Lung (tissue), 12 donors: ENCODE measurements around the gene RRM2. TPM values are rescaled to one million over a fixed set of nuclear protein-coding genes. Genes with fewer than 3 reads are reported as not detected.

Experiments
- ATAC-seq: fragments of 200-7000 bp; cut with Tn5 transposase; one replicate; pipeline ENCODE4 v1.9.1; 2020; ENCODE audit warnings: moderate number of reproducible peaks; ENCODE audit not compliant: insufficient read depth, low FRiP score
- DNase-seq, 3 donors: peaks; one replicate each; pipeline ENCODE4 v3.0.0-alpha.2; 2013 to 2017
- H3K27ac ChIP-seq, 2 donors: one replicate each; pipeline ENCODE4 v1.5.1; 2013; ENCODE audit warnings: mild to moderate bottlenecking in 2 of 2, moderate library complexity in 2 of 2, control low read depth in 1 of 2, inconsistent platforms in 1 of 2, low read depth in 1 of 2, low read length in 1 of 2
- H3K27me3 ChIP-seq, 3 donors: one replicate each; pipeline ENCODE4 v1.5.1; 2013; ENCODE audit warnings: low read length in 2 of 3; ENCODE audit not compliant: control insufficient read depth in 3 of 3, insufficient read depth in 3 of 3
- H3K36me3 ChIP-seq, 4 donors: one replicate each; pipeline ENCODE4 v1.5.1; 2013; ENCODE audit warnings: low read length in 4 of 4, mild to moderate bottlenecking in 1 of 4, moderate library complexity in 1 of 4; ENCODE audit not compliant: control insufficient read depth in 4 of 4, insufficient read depth in 4 of 4
- H3K4me1 ChIP-seq, 5 donors: one replicate each; pipeline ENCODE4 v1.5.1; 2013; ENCODE audit warnings: low read length in 5 of 5, mild to moderate bottlenecking in 2 of 5, moderate library complexity in 1 of 5; ENCODE audit not compliant: control insufficient read depth in 5 of 5, insufficient read depth in 5 of 5
- H3K4me3 ChIP-seq: one replicate; pipeline ENCODE4 v1.5.1; 2013; ENCODE audit warnings: mild to moderate bottlenecking, control low read depth, moderate library complexity
- H3K9ac ChIP-seq, 2 donors: one replicate each; pipeline ENCODE4 v1.5.1; 2013; ENCODE audit warnings: low read length in 2 of 2, control low read depth in 1 of 2; ENCODE audit not compliant: insufficient read depth in 1 of 2
- H3K9me3 ChIP-seq, 4 donors: one replicate each; pipeline ENCODE4 v1.5.1; 2013; ENCODE audit warnings: low read length in 3 of 4, mild to moderate bottlenecking in 1 of 4, moderate library complexity in 1 of 4; ENCODE audit not compliant: control insufficient read depth in 4 of 4, insufficient read depth in 3 of 4
- CTCF ChIP-seq: IDR thresholded peaks from 2 replicates; pipeline ENCODE4 v1.5.1; 2012; ENCODE audit warnings: mild to moderate bottlenecking; ENCODE audit errors: control extremely low read depth, extremely low read depth
- WGBS, 2 donors: extraction: QIAGEN DNeasy Blood & Tissue Kit; methylation state at CpG; one replicate each; pipeline ENCODE4 v1.1.7; 2013; 5-methylcytosine and 5-hydroxymethylcytosine counted together
- polyA plus RNA-seq, 2 donors: library from polyadenylated mRNA; stranded (reverse); fragments of 200-250 nt; gene quantifications; one replicate each; pipeline ENCODE4 v1.2.1, GENCODE V29; 2013
- total RNA-seq, 2 donors: library from RNA; depleted of rRNA in 1 of 2; stranded (reverse); fragments of >200 nt in 1 of 2; gene quantifications; one replicate each; pipeline ENCODE4 v1.2.1, GENCODE V29; 2014 to 2021
- donor health status: control.
- donor health status: control.
- donor health status: Bipolar disorder and iron deficiency.
- donor health status: healthy.
- donor health status: DM: yes; HTN: yes; CAD: no.

The RRM2 gene
- total and polyA plus RNA-seq, 4 donors: 4.8 to 15.6 (median 5.7) TPM

DNA sequence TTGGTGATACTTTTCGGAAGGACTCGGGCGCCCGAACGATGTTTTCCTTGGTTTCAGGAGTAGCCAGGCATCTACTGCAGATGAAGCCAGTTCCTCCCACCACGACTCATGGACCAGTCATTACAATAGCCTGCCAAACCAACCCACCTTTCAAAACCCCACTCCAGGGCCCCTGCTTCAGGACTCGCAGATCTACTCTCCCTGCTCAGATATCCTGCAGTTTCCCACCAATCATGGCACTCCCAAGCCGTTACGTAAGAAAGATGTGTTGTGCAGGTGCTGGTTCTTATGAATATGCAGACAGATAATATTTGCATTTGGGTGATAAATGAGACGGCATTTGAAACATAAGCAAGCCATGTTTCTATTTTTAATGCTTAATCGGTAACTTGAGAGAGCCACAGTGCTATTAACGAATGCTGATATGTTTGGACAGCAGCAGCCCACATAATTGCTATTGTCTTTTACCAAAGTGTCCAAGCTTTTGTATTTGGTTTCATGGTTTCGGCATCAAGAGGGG is 38.8 kb upstream of the RRM2 start:
- Histone ChIP-seq H3K27ac (no peak overlapping the region), H3K4me1 (peaks cover 0 to 14% (median 6%) of the 10 kb centered on the region in 5 donors), H3K4me3 (no peak overlapping the region), H3K9me3 (no peaks in the 10 kb centered on the region), H3K27me3 (peaks cover 0 to 23% (median 16%) of the 10 kb centered on the region in 3 donors), H3K36me3 (no peaks in the 10 kb centered on the region), H3K9ac (no peak overlapping the region)
- TF ChIP-seq CTCF: no peak
- DNase-seq (no peak), ATAC-seq (no peak)
- 71 to 75% methylated on average over 13 of the region's 13 CpGs for WGBS, 2 donors

DNA sequence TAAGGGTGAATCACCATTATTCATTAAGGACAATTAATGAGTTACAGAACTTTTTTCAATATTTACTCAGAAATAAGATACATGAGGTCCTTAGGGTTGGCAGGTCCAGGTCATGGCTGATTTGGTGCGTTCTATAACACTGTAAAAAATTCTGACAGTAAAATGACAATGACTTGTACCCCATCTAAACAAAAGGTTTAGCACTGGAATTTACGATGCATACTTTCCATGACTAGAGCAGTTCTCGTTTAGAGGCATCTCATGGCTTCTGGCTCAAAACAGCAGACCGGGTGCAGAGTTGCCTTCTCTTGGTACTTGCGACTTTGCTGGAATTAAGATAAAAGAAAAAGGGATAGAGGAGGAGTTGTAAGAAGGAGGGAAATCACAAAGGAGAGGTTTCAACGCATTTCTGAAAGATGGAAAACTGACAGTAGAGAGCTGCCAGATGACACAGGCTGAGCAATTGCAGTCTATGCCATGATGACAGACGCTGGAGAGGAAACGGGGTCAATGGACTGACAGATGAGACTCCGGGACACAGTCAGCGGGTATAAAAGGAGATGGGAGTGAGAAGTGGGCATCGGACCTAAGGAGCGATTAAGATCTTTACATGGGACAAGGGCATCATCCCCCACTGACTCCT is 38.2 kb upstream of the RRM2 start:
- no peak for TF ChIP-seq CTCF
- Histone ChIP-seq H3K27me3 (peaks cover 0 to 23% (median 19%) of the 10 kb centered on the region in 3 donors), H3K27ac (no peak overlapping the region), H3K4me1 (peaks cover 0 to 14% (median 4%) of the 10 kb centered on the region in 5 donors), H3K9ac (no peak overlapping the region), H3K4me3 (no peak overlapping the region), H3K36me3 (no peaks in the 10 kb centered on the region), H3K9me3 (peaks cover 0 to 1% (median 0%) of the 10 kb centered on the region in 4 donors)
- DNase-seq (no peak), ATAC-seq (no peak)
- WGBS, 2 donors: 77 to 80% methylated on average over 12 of the region's 12 CpGs

DNA sequence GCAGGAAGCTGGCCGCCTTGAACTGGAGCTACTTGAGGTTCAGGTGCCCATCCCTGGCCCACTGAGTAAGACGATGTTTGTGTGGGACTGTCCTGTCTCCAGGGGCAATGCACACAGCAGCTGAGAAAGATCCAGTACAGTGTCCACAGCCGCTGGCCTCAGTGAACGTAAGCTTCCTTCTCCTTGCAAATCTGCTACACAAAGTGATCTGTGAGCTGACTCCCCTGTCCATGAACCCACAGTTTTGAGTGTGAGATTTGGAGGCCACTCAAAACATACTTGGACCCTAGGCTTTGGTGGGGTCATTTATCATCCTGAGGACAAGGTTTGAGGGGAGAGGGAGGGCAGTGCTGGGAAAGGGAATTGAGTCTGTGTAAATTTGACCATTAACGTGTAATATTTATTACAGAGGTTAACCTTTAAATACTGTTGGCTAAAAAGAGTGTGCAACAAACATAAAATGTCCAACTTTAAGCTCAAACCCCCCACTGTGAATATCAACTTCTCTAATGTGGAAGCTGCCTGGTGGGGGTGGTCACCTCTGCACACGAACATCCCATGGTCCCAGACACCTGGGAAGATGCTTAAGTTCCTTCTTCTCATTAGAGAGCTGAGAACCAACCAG is 37.4 kb upstream of the RRM2 start:
- no peaks in the 10 kb centered on the region for H3K36me3 ChIP-seq
- WGBS, 2 donors: 75 to 77% methylated on average over 6 of the region's 6 CpGs
- H3K4me3 ChIP-seq: no peak overlapping the region
- peaks cover 0 to 32% (median 25%) of the 10 kb centered on the region in 3 donors for H3K27me3 ChIP-seq
- no peak overlapping the region for H3K27ac ChIP-seq
- DNase-seq: no peak
- no peak for ATAC-seq
- peaks cover 0 to 2% (median 0%) of the 10 kb centered on the region in 4 donors for H3K9me3 ChIP-seq
- no peak overlapping the region for H3K9ac ChIP-seq
- H3K4me1 ChIP-seq: peaks cover 0 to 14% (median 4%) of the 10 kb centered on the region in 5 donors
- TF ChIP-seq CTCF: no peak
